ENCODE measurements around the gene SENP7. TPM values are rescaled to one million over a fixed set of nuclear protein-coding genes. Genes with fewer than 3 reads are reported as not detected.

SENP7 gene
- polyA plus RNA-seq, 1 donor from 2014 or later: 273 TPM

DNA sequence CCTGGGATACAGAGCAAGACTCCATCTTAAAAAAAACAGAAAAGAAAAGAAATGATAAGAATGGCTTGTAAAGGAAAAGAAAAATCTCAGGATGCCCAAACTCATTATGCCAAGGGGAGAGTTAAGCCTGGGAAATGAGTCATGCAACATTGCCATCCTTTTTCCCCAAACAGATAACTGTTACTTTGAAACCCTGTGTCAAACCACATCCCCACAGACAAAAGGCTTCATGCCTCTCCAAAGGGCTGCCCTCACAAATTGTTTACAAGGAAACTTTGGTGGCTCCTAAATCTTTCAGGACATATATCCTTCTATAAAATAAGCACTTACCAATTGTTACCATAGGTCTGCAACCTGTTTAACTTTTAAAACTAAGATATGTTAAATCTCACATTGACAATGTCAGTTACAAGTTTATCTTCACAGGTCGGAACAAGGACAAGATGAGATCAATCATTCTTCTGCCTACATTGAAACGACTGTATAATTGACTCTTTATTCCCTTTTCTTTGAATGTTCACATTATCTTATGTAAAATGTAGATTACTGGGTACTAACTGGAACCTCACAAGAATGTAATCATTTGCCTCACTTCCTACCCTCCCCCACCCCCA lies 18.6 kb upstream of the SENP7 start:
- H3K36me3 ChIP-seq (ENCODE audit: insufficient read depth, low read length): no peaks in the 10 kb centered on the region
- no peak overlapping the region for H2AFZ ChIP-seq (ENCODE audit: low read depth, low read length)
- no peaks in the 10 kb centered on the region for H3K9me3 ChIP-seq (ENCODE audit: low read length)
- H3K79me2 ChIP-seq (replicated peaks; ENCODE audit: insufficient read depth, low read length): no peaks in the 10 kb centered on the region
- no peak overlapping the region for H3K27ac ChIP-seq (ENCODE audit: low read length)
- H4K20me1 ChIP-seq (ENCODE audit: insufficient read depth): no peaks in the 10 kb centered on the region
- H3F3A ChIP-seq (ENCODE audit: insufficient read depth, low read length, poor library complexity, severe bottlenecking): no peaks in the 10 kb centered on the region
- no peak overlapping the region for H3K4me2 ChIP-seq (ENCODE audit: low read length)
- no peaks in the 10 kb centered on the region for H3K9me2 ChIP-seq (ENCODE audit: insufficient read depth, low read length)
- H3K4me3 ChIP-seq (ENCODE audit: low read length): no peak overlapping the region
- no peak overlapping the region for H3K9ac ChIP-seq (ENCODE audit: low read length)
- TF ChIP-seq TAF1 (IDR thresholded peaks at IDR 0.05; ENCODE audit: low read depth): no peak
- TF ChIP-seq EZH2 (IDR thresholded peaks at IDR 0.05; ENCODE audit: borderline replicate concordance, insufficient read depth, low read length, poor library complexity, severe bottlenecking): no peak
- TF ChIP-seq, protein P1, sequence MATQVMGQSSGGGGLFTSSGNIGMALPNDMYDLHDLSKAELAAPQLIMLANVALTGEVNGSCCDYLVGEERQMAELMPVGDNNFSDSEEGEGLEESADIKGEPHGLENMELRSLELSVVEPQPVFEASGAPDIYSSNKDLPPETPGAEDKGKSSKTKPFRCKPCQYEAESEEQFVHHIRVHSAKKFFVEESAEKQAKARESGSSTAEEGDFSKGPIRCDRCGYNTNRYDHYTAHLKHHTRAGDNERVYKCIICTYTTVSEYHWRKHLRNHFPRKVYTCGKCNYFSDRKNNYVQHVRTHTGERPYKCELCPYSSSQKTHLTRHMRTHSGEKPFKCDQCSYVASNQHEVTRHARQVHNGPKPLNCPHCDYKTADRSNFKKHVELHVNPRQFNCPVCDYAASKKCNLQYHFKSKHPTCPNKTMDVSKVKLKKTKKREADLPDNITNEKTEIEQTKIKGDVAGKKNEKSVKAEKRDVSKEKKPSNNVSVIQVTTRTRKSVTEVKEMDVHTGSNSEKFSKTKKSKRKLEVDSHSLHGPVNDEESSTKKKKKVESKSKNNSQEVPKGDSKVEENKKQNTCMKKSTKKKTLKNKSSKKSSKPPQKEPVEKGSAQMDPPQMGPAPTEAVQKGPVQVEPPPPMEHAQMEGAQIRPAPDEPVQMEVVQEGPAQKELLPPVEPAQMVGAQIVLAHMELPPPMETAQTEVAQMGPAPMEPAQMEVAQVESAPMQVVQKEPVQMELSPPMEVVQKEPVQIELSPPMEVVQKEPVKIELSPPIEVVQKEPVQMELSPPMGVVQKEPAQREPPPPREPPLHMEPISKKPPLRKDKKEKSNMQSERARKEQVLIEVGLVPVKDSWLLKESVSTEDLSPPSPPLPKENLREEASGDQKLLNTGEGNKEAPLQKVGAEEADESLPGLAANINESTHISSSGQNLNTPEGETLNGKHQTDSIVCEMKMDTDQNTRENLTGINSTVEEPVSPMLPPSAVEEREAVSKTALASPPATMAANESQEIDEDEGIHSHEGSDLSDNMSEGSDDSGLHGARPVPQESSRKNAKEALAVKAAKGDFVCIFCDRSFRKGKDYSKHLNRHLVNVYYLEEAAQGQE (IDR thresholded peaks at IDR 0.05; ENCODE audit: borderline replicate concordance): no peak
- TF ChIP-seq EP300 (conservative IDR thresholded peaks at IDR 0.05; ENCODE audit: poor library complexity, severe bottlenecking): no peak
- TF ChIP-seq SMC3 (conservative IDR thresholded peaks at IDR 0.05; ENCODE audit: poor library complexity): no peak
- TF ChIP-seq CTCF (IDR thresholded peaks at IDR 0.05; ENCODE audit: poor library complexity, severe bottlenecking): no peak
- no peak for TF ChIP-seq RAD21 (conservative IDR thresholded peaks at IDR 0.05)
- no peak for TF ChIP-seq POLR2AphosphoS5 (IDR thresholded peaks at IDR 0.05)
- no peak for TF ChIP-seq MXI1 (conservative IDR thresholded peaks at IDR 0.05; ENCODE audit: poor library complexity, severe bottlenecking)
- H3K27me3 ChIP-seq (ENCODE audit: insufficient read depth, low read depth, low read length): no peaks in the 10 kb centered on the region

GRCh38 chr3:101530686-101531047 lies 17.7 kb upstream of the SENP7 start:
- Histone ChIP-seq H3K79me2 (replicated peaks; ENCODE audit: insufficient read depth, low read length) (no peaks in the 10 kb centered on the region), H3K36me3 (ENCODE audit: insufficient read depth, low read length) (no peaks in the 10 kb centered on the region), H3K9me2 (ENCODE audit: insufficient read depth, low read length) (no peaks in the 10 kb centered on the region), H4K20me1 (ENCODE audit: insufficient read depth) (no peaks in the 10 kb centered on the region), H3K9me3 (ENCODE audit: low read length) (no peaks in the 10 kb centered on the region), H3F3A (ENCODE audit: insufficient read depth, low read length, poor library complexity, severe bottlenecking) (no peaks in the 10 kb centered on the region), H3K27me3 (ENCODE audit: insufficient read depth, low read depth, low read length) (no peaks in the 10 kb centered on the region), H3K27ac (ENCODE audit: low read length) (no peak overlapping the region), H2AFZ (ENCODE audit: low read depth, low read length) (no peak overlapping the region), H3K4me3 (ENCODE audit: low read length) (no peak overlapping the region), H3K9ac (ENCODE audit: low read length) (no peak overlapping the region), H3K4me2 (ENCODE audit: low read length) (no peak overlapping the region)
- TF ChIP-seq CTCF (IDR thresholded peaks at IDR 0.05; ENCODE audit: poor library complexity, severe bottlenecking) (no peak), EZH2 (IDR thresholded peaks at IDR 0.05; ENCODE audit: borderline replicate concordance, insufficient read depth, low read length, poor library complexity, severe bottlenecking) (no peak), TAF1 (IDR thresholded peaks at IDR 0.05; ENCODE audit: low read depth) (no peak), POLR2AphosphoS5 (IDR thresholded peaks at IDR 0.05) (no peak), MXI1 (conservative IDR thresholded peaks at IDR 0.05; ENCODE audit: poor library complexity, severe bottlenecking) (no peak), EP300 (conservative IDR thresholded peaks at IDR 0.05; ENCODE audit: poor library complexity, severe bottlenecking) (no peak), RAD21 (conservative IDR thresholded peaks at IDR 0.05) (no peak), SMC3 (conservative IDR thresholded peaks at IDR 0.05; ENCODE audit: poor library complexity) (no peak)
- TF ChIP-seq, protein P1 (IDR thresholded peaks at IDR 0.05; ENCODE audit: borderline replicate concordance): no peak

Measured in neural cell (in vitro differentiated cells).